T47D (cell line): ENCODE results near the gene DNMT3L.
A peak's percentile ranks its signal among the peaks of the same experiment; 100 is the strongest.
"Not testable (repeated sequence)": the region's sequence is repeated elsewhere in the genome, so short reads cannot be mapped to it uniquely, and the experiment has no call there.

ENCODE experiments used
- DNase-seq, 2 experiments: peaks; one replicate each; pipeline versions ENCODE4 v3.0.0 to v3.0.0-alpha.2; 2011 to 2012; ENCODE audit warnings: low read depth in 1 of 2, low spot score in 1 of 2
- JUND ChIP-seq: IDR thresholded peaks from 2 replicates; pipeline ENCODE4 v1.6.1; 2012; ENCODE audit warnings: low read depth
- in situ Hi-C: cut with HindIII; loops from 2 replicates; pipeline ENCODE4 v1.10.0; 2016; ENCODE audit warnings: low sequenced_read_pairs, low pct_unique_long_range_greater_than_20kb

Gene DNMT3L

GRCh38 chr21:44261675-44262295 lies at the start of gene DNMT3L:
Gene DNMT3L, minus strand, starts transcription at chr21:44261897. Its CDS starts 638 bp downstream, at chr21:44261259.
- DNase-seq, result no peak
- in situ Hi-C loops, result no loop called here
- TF ChIP-seq JUND, result no peak

- no peak for TF ChIP-seq JUND
- no peak for DNase-seq
- in situ Hi-C loops, result no loop called here
These were observed 49.2 kb upstream of the DNMT3L start for GRCh38 chr21:44310628-44311507.

GRCh38 chr21:44306936-44307704 lies 45.4 kb upstream of the DNMT3L start:
- TF ChIP-seq JUND, result no peak
- in situ Hi-C loops, result no loop called here
- no peak for DNase-seq

GRCh38 chr21:44305691-44306090 lies 44.0 kb upstream of the DNMT3L start:
- TF ChIP-seq JUND, result no peak
- no peak for DNase-seq
- in situ Hi-C loops, result no loop called here

- peak; percentile 56 to 68 for DNase-seq
- no peak for TF ChIP-seq JUND
- in situ Hi-C loops, result no loop called here
These were observed 43.2 kb upstream of the DNMT3L start for GRCh38 chr21:44304877-44305293.

- in situ Hi-C loops, result no loop called here
- no peak for DNase-seq
- TF ChIP-seq JUND, result no peak
These were observed 42.4 kb upstream of the DNMT3L start for GRCh38 chr21:44304011-44304616.

GRCh38 chr21:44303490-44303981 lies 41.8 kb upstream of the DNMT3L start:
- no peak for TF ChIP-seq JUND
- no peak for DNase-seq
- in situ Hi-C loops, result no loop called here

- DNase-seq, result peak; percentile 87 to 88
- in situ Hi-C loops, result not testable (repeated sequence)
These were observed 41.1 kb upstream of the DNMT3L start for GRCh38 chr21:44302573-44303401.

GRCh38 chr21:44301961-44302406 lies 40.3 kb upstream of the DNMT3L start:
- TF ChIP-seq JUND, result no peak
- in situ Hi-C loops, result no loop called here
- DNase-seq, result peak in 1 of 2 experiments; percentile 40

- TF ChIP-seq JUND, result no peak
- DNase-seq, result no peak
- in situ Hi-C loops, result no loop called here
These were observed 39.4 kb upstream of the DNMT3L start for GRCh38 chr21:44301141-44301540.

- peak; percentile 76 to 88 for DNase-seq
- TF ChIP-seq JUND, result no peak
These were observed 38.7 kb upstream of the DNMT3L start for GRCh38 chr21:44300262-44300959.

More at GRCh38 chr21:44300262-44300959, 38.7 kb upstream of the DNMT3L start:
- in situ Hi-C loops, result no loop called here
